ENCODE data around the gene CNOT3. TPM values are rescaled to one million over a fixed set of nuclear protein-coding genes. Genes with fewer than 3 reads are reported as not detected.

CNOT3 gene
- total and polyA plus RNA-seq, 2 of the 13 experiments (the other 11 are each of a cell fraction or from before 2014, with no cell fraction given), result 4.3 to 5.8 TPM

DNA sequence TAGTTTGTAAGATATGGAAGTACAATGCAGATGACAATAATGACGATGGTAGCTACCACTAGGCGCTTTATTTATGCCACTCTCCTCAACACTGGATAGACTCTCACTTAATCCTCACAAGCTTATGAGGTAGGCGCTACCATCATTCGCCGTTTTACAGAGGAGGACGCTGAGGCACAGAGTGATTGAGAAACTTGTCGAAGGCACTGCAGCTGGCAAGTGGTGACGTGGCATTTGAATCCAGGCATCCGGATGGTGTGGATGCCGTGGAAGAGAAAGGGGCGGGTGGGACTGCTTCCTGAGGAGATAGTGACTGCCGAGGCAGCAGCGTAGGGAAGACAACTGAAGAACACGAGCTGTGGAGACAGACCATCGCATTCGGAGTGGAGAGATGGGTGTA is 61.8 kb downstream of the CNOT3 start:
- no TSS peak for BruUV-seq (replicated peaks)
- DNase-seq (ENCODE audit: low spot score) (no peak), ATAC-seq (no peak), FAIRE-seq (no peak)
- TF ChIP-seq MIER3 (CRISPR knock-in tag; IDR thresholded peaks at IDR 0.05; ENCODE audit: borderline replicate concordance), result no peak
- TF ChIP-seq, protein P1, sequence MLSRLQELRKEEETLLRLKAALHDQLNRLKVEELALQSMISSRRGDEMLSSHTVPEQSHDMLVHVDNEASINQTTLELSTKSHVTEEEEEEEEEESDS (CRISPR knock-in tag; IDR thresholded peaks at IDR 0.05; ENCODE audit: borderline replicate concordance), result no peak
- no peak for TF ChIP-seq ZNF12 (CRISPR knock-in tag; IDR thresholded peaks at IDR 0.05)
- no peak for TF ChIP-seq TARDBP (CRISPR knock-in tag; IDR thresholded peaks at IDR 0.05)
- TF ChIP-seq HNRNPUL1 (IDR thresholded peaks at IDR 0.05; ENCODE audit: low read depth, low read length), result no peak
- TF ChIP-seq, protein P2, sequence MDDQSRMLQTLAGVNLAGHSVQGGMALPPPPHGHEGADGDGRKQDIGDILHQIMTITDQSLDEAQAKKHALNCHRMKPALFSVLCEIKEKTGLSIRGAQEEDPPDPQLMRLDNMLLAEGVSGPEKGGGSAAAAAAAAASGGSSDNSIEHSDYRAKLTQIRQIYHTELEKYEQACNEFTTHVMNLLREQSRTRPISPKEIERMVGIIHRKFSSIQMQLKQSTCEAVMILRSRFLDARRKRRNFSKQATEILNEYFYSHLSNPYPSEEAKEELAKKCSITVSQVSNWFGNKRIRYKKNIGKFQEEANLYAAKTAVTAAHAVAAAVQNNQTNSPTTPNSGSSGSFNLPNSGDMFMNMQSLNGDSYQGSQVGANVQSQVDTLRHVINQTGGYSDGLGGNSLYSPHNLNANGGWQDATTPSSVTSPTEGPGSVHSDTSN (CRISPR knock-in tag; IDR thresholded peaks at IDR 0.05; ENCODE audit: borderline replicate concordance), result no peak
- no peak for TF ChIP-seq ZNF292 (CRISPR knock-in tag; IDR thresholded peaks at IDR 0.05; ENCODE audit: borderline replicate concordance, low read depth)
- peaks cover 37% of the 10 kb centered on the region for H3K79me2 ChIP-seq (ENCODE audit: insufficient read depth, low read length)
- H3K4me3 ChIP-seq (replicated peaks in 1 of 3; ENCODE audit: insufficient read depth in 1 of 3, low read depth in 2 of 3, low read length in 3 of 3), result no peak overlapping the region
- ChIA-PET POLR2A (interaction anchor here (0.7 to 8.7 kb wide), 4 partner anchors 9 to 62 kb away, joined by 3 to 306 read pairs (median 52); partner anchors contain the start of genes CNOT3, MBOAT7 and TSEN34), CTCF (ENCODE audit: low intra/inter-chr PET ratio, low total read pairs) (no interaction called here)
- no peaks in the 10 kb centered on the region; a peak in 1 of 5 replicates for H3K27me3 ChIP-seq (ENCODE audit: control insufficient read depth in 1 of 2, insufficient read depth in 2 of 2, low read length in 2 of 2)
- H3K9ac ChIP-seq (ENCODE audit: insufficient read depth, low read depth, low read length), result no peak overlapping the region
- H3K4me1 ChIP-seq (ENCODE audit: insufficient read depth, low read length), result peaks cover 37% of the 10 kb centered on the region
- peaks cover 4 to 41% of the 10 kb centered on the region in 2 experiments for H3K36me3 ChIP-seq (replicated peaks in 1 of 2; ENCODE audit: control insufficient read depth in 1 of 2, insufficient read depth in 2 of 2, low read length in 2 of 2)
- no peak overlapping the region for H3K4me2 ChIP-seq (ENCODE audit: low read depth, low read length)
- H4K20me1 ChIP-seq (ENCODE audit: insufficient read depth, low read length), result peaks cover 37% of the 10 kb centered on the region
- intact Hi-C loops (cut with micrococcal nuclease; ENCODE audit: unreplicated experiment) (no loop called here), in situ Hi-C loops (cut with HindIII; ENCODE audit: extremely low pct_ligation_motif_present, low pct_unique_long_range_greater_than_20kb) (no loop called here)
- WGBS (ENCODE audit: low lambda C conversion rate), result 97% methylated on average over 16 of the region's 16 CpGs
- no peaks in the 10 kb centered on the region for H3K9me3 ChIP-seq (ENCODE audit: low read length)
- H2AFZ ChIP-seq (ENCODE audit: low read length), result no peak overlapping the region
- H3K27ac ChIP-seq (ENCODE audit: extremely low read length, insufficient read depth, low read length), result no peak overlapping the region

Data from HepG2 (cell line).